ENCODE data around the gene SPEG.

- no peak for TF ChIP-seq GATA3 (IDR thresholded peaks at IDR 0.05; ENCODE audit: low read depth, low read length)
- no peak for TF ChIP-seq GATA2 (IDR thresholded peaks at IDR 0.05; ENCODE audit: low read depth, low read length)
These were observed 12.8 kb downstream of the SPEG start for GRCh38 chr2:219447242-219448098.
